Dendritic cell treated with granulocyte-macrophage colony-stimulating factor and Interleukin-4, amounts not matched to agents 40 ng/mL and 50 ng/mL, for 4 days (primary cell): Measurements from ENCODE around the gene NAP1L1.

ENCODE experiments used
- H3K27ac Mint-ChIP-seq: one replicate; pipeline ENCODE4 v1.8.0; 2022; ENCODE audit warnings: mild to moderate bottlenecking, mixed read lengths
- H3K27me3 Mint-ChIP-seq: one replicate; pipeline ENCODE4 v1.8.0; 2022; ENCODE audit warnings: mild to moderate bottlenecking, mixed read lengths
- H3K36me3 Mint-ChIP-seq: one replicate; pipeline ENCODE4 v1.8.0; 2022; ENCODE audit warnings: low read depth, mixed read lengths
- H3K4me1 Mint-ChIP-seq: one replicate; pipeline ENCODE4 v1.8.0; 2022; ENCODE audit warnings: low read depth, mixed read lengths
- H3K4me3 Mint-ChIP-seq: one replicate; pipeline ENCODE4 v1.8.0; 2022; ENCODE audit warnings: mild to moderate bottlenecking, moderate library complexity, mixed read lengths
- H3K9me3 Mint-ChIP-seq: one replicate; pipeline ENCODE4 v1.8.0; 2022; ENCODE audit warnings: mixed read lengths
- intact Hi-C: fragments of 100-400 bp; cut with micrococcal nuclease; formaldehyde crosslinking; loops from one replicate; pipeline ENCODE4 v1.15.0; 2022

The NAP1L1 gene

GRCh38 chr12:76010732-76011458 is 73.6 kb downstream of the NAP1L1 start:
- intact Hi-C loops, result no loop called here
- Mint-ChIP-seq H3K27me3 (peaks cover 13% of the 10 kb centered on the region), H3K9me3 (no peaks in the 10 kb centered on the region), H3K36me3 (no peaks in the 10 kb centered on the region), H3K27ac (no peak overlapping the region), H3K4me3 (no peak overlapping the region), H3K4me1 (peaks cover 8% of the 10 kb centered on the region)

DNA sequence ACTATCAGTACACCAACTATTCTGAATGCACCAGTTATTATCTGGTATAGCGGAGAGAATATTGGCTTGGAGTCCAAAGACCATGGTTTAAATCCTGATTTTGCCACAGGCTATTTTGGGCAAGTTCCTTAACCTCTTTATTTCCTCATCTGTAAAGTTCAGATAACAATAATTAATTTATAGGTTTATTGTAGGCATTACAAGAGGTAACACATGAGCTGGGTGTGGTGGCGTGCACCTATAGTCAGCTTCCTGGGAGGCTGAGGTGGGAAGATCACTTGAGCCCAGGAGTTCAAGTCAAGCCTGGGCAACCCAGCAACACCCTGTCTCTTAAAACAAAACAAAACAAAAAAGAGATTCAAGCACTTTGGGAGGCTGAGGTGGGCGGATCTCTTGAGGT is 76.1 kb downstream of the NAP1L1 start:
- Mint-ChIP-seq H3K4me3 (no peak overlapping the region), H3K9me3 (no peaks in the 10 kb centered on the region), H3K27ac (no peak overlapping the region), H3K27me3 (peaks cover 10% of the 10 kb centered on the region), H3K36me3 (no peaks in the 10 kb centered on the region), H3K4me1 (no peaks in the 10 kb centered on the region)
- intact Hi-C loops, result no loop called here

GRCh38 chr12:76007640-76008039 is 76.8 kb downstream of the NAP1L1 start:
- H3K36me3 Mint-ChIP-seq, result no peaks in the 10 kb centered on the region
- H3K27ac Mint-ChIP-seq, result no peak overlapping the region
- H3K4me1 Mint-ChIP-seq, result no peaks in the 10 kb centered on the region
- intact Hi-C loops, result no loop called here
- H3K4me3 Mint-ChIP-seq, result no peak overlapping the region
- H3K9me3 Mint-ChIP-seq, result no peaks in the 10 kb centered on the region
- peaks cover 10% of the 10 kb centered on the region for H3K27me3 Mint-ChIP-seq

- H3K27me3 Mint-ChIP-seq, result peaks cover 9% of the 10 kb centered on the region
- no peaks in the 10 kb centered on the region for H3K4me1 Mint-ChIP-seq
- H3K27ac Mint-ChIP-seq, result no peak overlapping the region
- no peak overlapping the region for H3K4me3 Mint-ChIP-seq
- no peaks in the 10 kb centered on the region for H3K9me3 Mint-ChIP-seq
- intact Hi-C loops, result no loop called here
- H3K36me3 Mint-ChIP-seq, result no peaks in the 10 kb centered on the region
Observed at GRCh38 chr12:76006028-76006925, 78.2 kb downstream of the NAP1L1 start.

- no peaks in the 10 kb centered on the region for H3K4me1 Mint-ChIP-seq
- peaks cover 9% of the 10 kb centered on the region for H3K27me3 Mint-ChIP-seq
- H3K9me3 Mint-ChIP-seq, result no peaks in the 10 kb centered on the region
- no peaks in the 10 kb centered on the region for H3K36me3 Mint-ChIP-seq
- H3K27ac Mint-ChIP-seq, result no peak overlapping the region
- intact Hi-C loops, result no loop called here
- no peak overlapping the region for H3K4me3 Mint-ChIP-seq
Observed at GRCh38 chr12:76003355-76003638, 81.2 kb downstream of the NAP1L1 start.

DNA sequence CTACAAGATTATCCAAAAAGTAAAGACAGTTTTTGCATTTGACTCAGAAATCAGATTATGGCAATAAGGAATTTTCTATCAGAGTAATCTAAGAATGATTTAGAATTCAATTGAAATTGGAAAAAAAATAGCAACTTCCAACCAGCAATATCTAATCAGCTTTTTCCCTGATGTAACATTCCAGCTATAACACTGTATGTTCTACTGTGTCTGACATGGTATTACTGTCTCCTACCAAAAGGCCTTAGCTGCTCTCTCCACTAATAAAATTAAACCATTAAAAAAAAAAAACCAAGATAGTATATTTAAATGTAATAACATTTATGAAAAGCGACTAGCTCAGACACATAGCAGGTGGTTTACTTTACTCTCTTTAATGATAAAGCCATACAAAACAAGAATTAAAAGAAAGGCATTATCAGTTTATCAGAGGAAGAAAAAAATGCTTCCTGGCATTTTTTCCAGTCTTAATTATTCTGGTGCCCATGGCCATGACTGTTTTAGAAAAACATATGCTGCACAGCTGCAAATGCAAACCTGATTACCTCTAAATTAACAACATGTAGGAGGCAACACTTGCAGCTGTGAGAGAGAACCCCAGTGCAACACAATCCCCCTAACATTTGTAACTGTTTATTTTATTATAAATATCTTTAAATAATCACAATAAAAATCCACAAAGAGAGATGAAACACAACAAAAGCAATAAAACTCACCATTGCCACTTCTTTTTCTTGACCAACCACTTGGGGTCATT is 81.7 kb downstream of the NAP1L1 start:
- H3K36me3 Mint-ChIP-seq, result no peaks in the 10 kb centered on the region
- intact Hi-C loops, result no loop called here
- H3K4me1 Mint-ChIP-seq, result no peaks in the 10 kb centered on the region
- no peak overlapping the region for H3K4me3 Mint-ChIP-seq
- H3K9me3 Mint-ChIP-seq, result no peaks in the 10 kb centered on the region
- peaks cover 7% of the 10 kb centered on the region for H3K27me3 Mint-ChIP-seq
- H3K27ac Mint-ChIP-seq, result no peak overlapping the region

DNA sequence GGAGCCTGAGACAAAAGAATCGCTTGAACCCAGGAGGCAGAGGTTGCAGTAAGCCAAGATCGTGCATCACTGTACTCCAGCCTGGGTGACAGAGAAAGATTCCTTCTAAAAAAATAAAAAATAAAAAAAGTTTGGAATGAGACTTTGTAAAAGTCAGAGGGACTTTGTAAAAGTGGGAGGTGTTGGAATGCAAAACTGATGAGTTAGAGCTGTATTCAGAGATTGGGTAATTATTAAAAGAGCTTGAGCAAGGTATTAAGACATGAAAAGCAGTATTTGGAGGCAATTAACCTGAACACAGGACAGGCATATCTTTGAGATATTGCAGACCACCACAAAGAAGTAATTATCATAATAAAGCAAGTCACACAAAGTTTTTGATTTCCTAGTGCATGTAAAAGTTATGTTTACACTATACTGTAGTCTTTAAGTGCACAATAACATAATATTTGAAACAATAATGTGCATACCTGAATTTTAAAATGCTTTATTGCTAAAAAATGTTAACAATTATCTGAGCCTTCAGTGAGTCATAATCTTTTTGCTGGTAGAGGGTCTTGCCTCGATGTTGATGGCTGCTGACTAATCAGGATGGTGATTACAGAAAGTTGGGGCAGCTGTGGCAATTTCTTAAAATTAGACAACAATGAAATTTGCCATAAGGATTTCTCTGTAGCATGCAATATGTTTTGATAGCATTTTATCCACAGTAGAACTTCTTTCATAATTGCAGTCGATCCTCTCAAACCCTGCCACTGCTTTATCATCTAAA is 86.0 kb downstream of the NAP1L1 start:
- intact Hi-C loops, result no loop called here
- no peak overlapping the region for H3K4me3 Mint-ChIP-seq
- H3K9me3 Mint-ChIP-seq, result no peaks in the 10 kb centered on the region
- no peak overlapping the region for H3K27ac Mint-ChIP-seq
- no peaks in the 10 kb centered on the region for H3K27me3 Mint-ChIP-seq
- no peaks in the 10 kb centered on the region for H3K36me3 Mint-ChIP-seq
- no peaks in the 10 kb centered on the region for H3K4me1 Mint-ChIP-seq

GRCh38 chr12:75997658-75998057 is 86.8 kb downstream of the NAP1L1 start:
- Mint-ChIP-seq H3K4me1 (no peaks in the 10 kb centered on the region), H3K9me3 (no peaks in the 10 kb centered on the region), H3K27ac (no peak overlapping the region), H3K4me3 (no peak overlapping the region), H3K36me3 (no peaks in the 10 kb centered on the region), H3K27me3 (peaks cover 3% of the 10 kb centered on the region)
- intact Hi-C loops, result no loop called here

- intact Hi-C loops, result no loop called here
- Mint-ChIP-seq H3K27ac (no peak overlapping the region), H3K4me1 (no peaks in the 10 kb centered on the region), H3K9me3 (no peaks in the 10 kb centered on the region), H3K4me3 (no peak overlapping the region), H3K36me3 (no peaks in the 10 kb centered on the region), H3K27me3 (peaks cover 3% of the 10 kb centered on the region)
Observed at GRCh38 chr12:75996861-75997447, 87.5 kb downstream of the NAP1L1 start.

GRCh38 chr12:75995691-75996090 is 88.8 kb downstream of the NAP1L1 start:
- Mint-ChIP-seq H3K4me3 (no peak overlapping the region), H3K27ac (no peak overlapping the region), H3K9me3 (no peaks in the 10 kb centered on the region), H3K4me1 (no peaks in the 10 kb centered on the region), H3K27me3 (peaks cover 5% of the 10 kb centered on the region), H3K36me3 (no peaks in the 10 kb centered on the region)
- intact Hi-C loops, result no loop called here

GRCh38 chr12:75994069-75994740 is 90.3 kb downstream of the NAP1L1 start:
- no peaks in the 10 kb centered on the region for H3K36me3 Mint-ChIP-seq
- peaks cover 15% of the 10 kb centered on the region for H3K27me3 Mint-ChIP-seq
- no peaks in the 10 kb centered on the region for H3K4me1 Mint-ChIP-seq
- no peak overlapping the region for H3K4me3 Mint-ChIP-seq
- H3K27ac Mint-ChIP-seq, result no peak overlapping the region
- H3K9me3 Mint-ChIP-seq, result peaks cover under 1% of the 10 kb centered on the region
- intact Hi-C loops, result no loop called here

- Mint-ChIP-seq H3K4me3 (no peak overlapping the region), H3K9me3 (peaks cover 15% of the 10 kb centered on the region), H3K36me3 (no peaks in the 10 kb centered on the region), H3K27ac (no peak overlapping the region), H3K4me1 (no peaks in the 10 kb centered on the region), H3K27me3 (peaks cover 25% of the 10 kb centered on the region)
- intact Hi-C loops, result no loop called here
Observed at GRCh38 chr12:75991753-75992152, 92.7 kb downstream of the NAP1L1 start.
